HG03175 (cell line): ENCODE measurements around the gene MED12L.

Experiments
- ATAC-seq: cut with Tn5 transposase; IDR thresholded peaks from one replicate; pipeline ENCODE4 v1.9.1; 2021; ENCODE audit warnings: mild to moderate bottlenecking, moderate library complexity; ENCODE audit not compliant: unreplicated experiment

MED12L gene

GRCh38 chr3:151171145-151171757 lies 85.8 kb downstream of the MED12L start:
- peak; percentile 58 for ATAC-seq

GRCh38 chr3:151174351-151174750 lies 88.9 kb downstream of the MED12L start:
- ATAC-seq: no peak

GRCh38 chr3:151175952-151176351 lies 90.5 kb downstream of the MED12L start:
- ATAC-seq: no peak

GRCh38 chr3:151178208-151178845 lies 92.9 kb downstream of the MED12L start:
- no peak for ATAC-seq

GRCh38 chr3:151182349-151183079 lies 97.0 kb downstream of the MED12L start:
- no peak for ATAC-seq

GRCh38 chr3:151183265-151183671 lies 97.8 kb downstream of the MED12L start:
- ATAC-seq: no peak

GRCh38 chr3:151191095-151191494 lies 105.6 kb downstream of the MED12L start:
- ATAC-seq: no peak

- no peak for ATAC-seq
Observed at GRCh38 chr3:151192545-151192944, 107.1 kb downstream of the MED12L start.

GRCh38 chr3:151195826-151196225 lies 110.4 kb downstream of the MED12L start:
- ATAC-seq: no peak

GRCh38 chr3:151196434-151196833 lies 111.0 kb downstream of the MED12L start:
- ATAC-seq: no peak

GRCh38 chr3:151197228-151197627 lies 111.8 kb downstream of the MED12L start:
- ATAC-seq: no peak

- no peak for ATAC-seq
Observed at GRCh38 chr3:151197981-151198767, 112.7 kb downstream of the MED12L start.

GRCh38 chr3:151198849-151199248 lies 113.4 kb downstream of the MED12L start:
- ATAC-seq: no peak

- ATAC-seq: no peak
Observed at GRCh38 chr3:151199554-151200438, 114.3 kb downstream of the MED12L start.

- no peak for ATAC-seq
Observed at GRCh38 chr3:151200586-151200985, 115.1 kb downstream of the MED12L start.

GRCh38 chr3:151201051-151201730 lies 115.7 kb downstream of the MED12L start:
- no peak for ATAC-seq

- ATAC-seq: peak; percentile 90
Observed at GRCh38 chr3:151203051-151203420, 117.6 kb downstream of the MED12L start, which contains the start of gene GPR171. Gene GPR171, minus strand, starts transcription at chr3:151203216. Its CDS starts 3,830 bp downstream, at chr3:151199386.

- no peak for ATAC-seq
Observed at GRCh38 chr3:151204530-151205402, 119.3 kb downstream of the MED12L start.

- no peak for ATAC-seq
Observed at GRCh38 chr3:151205482-151205881, 120.0 kb downstream of the MED12L start.
